ENCODE data around the gene NRG2. TPM values are rescaled to one million over a fixed set of nuclear protein-coding genes. Genes with fewer than 3 reads are reported as not detected.

Gene NRG2
- total and polyA plus RNA-seq, 2 of the 8 experiments (the other 6 are each of a cell fraction or from before 2014, with no cell fraction given), result 0.27 to 0.54 TPM

DNA sequence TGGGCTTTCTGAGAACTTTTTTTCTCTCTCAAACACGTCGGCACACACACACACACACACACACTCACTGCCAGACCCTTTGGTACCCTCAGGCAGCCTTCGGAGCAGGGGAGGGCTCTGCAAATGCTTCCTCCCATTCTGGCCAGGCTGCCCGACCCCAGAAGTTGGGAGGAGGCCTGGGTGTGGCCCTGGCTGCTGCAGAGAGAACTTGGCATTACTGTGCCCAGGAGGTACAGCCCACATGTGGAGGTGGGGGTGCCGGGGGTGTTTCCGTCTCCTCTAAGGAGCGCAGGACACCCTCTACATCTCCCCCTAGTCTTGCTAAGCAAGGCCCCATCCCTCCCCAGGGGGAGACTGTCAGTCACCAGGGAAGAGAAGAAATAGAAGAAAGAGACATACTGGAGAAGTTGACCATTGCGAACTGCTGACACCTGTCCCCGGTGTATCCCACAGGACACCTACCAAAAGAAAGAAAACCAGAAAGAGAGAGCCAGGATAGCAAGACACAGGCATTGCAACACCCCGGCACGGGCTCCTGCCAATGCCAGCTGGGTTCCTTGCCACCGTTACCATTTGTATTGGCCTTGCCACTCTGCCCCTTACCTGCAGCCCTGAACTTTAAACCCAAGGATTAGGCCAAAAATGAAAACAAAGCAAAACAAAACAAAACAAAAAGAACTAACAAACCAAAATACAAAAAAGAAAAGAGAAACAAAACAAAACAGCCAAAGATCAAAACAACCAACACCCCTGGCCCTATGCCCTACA, 178.2 kb downstream of the NRG2 start (continued):
- TF ChIP-seq JUND (IDR thresholded peaks at IDR 0.05; ENCODE audit: low read length) (no peak), BCL11A (IDR thresholded peaks at IDR 0.05; ENCODE audit: low read depth in 2 of 2, low read length in 2 of 2) (no peak), SUZ12 (IDR thresholded peaks at IDR 0.05; ENCODE audit: low read length) (no peak), RBBP5 (IDR thresholded peaks at IDR 0.05; ENCODE audit: borderline replicate concordance, low read depth, low read length) (no peak), HDAC2 (IDR thresholded peaks at IDR 0.05; ENCODE audit: borderline replicate concordance in 1 of 2, low read depth in 2 of 2, low read length in 2 of 2) (no peak), CHD1 (IDR thresholded peaks at IDR 0.05; ENCODE audit: low read depth, low read length) (no peak), SIN3A (conservative IDR thresholded peaks at IDR 0.05 in 1 of 2, IDR thresholded peaks at IDR 0.05 in 1 of 2; ENCODE audit: low read depth in 1 of 2, low read length in 2 of 2) (no peak)

All from H1 (cell line).